PC-3 (cell line): ENCODE measurements around the gene FRMD4B.

Source experiments
- CTCF ChIP-seq: fragments of 300-600 bp; sonication (generic); conservative IDR thresholded peaks from 2 replicates; pipeline ENCODE4 v1.5.1; 2017; ENCODE audit warnings: antibody characterized with exemption, low read depth, mild to moderate bottlenecking, low read length
- EZH2 ChIP-seq: fragments of 300-600 bp; sonication (generic); IDR thresholded peaks from one replicate; pipeline ENCODE4 v1.6.1; 2017; ENCODE audit warnings: antibody characterized with exemption, mild to moderate bottlenecking, low read length; ENCODE audit not compliant: unreplicated experiment
- EZH2phosphoT487 ChIP-seq: fragments of 300-600 bp; sonication (generic); IDR thresholded peaks from 2 replicates; pipeline ENCODE4 v1.6.1; 2018; ENCODE audit warnings: mild to moderate bottlenecking, antibody characterized with exemption, low read length, borderline replicate concordance

- TF ChIP-seq CTCF (no peak), EZH2phosphoT487 (no peak), EZH2 (no peak)
Observed at GRCh38 chr3:69370901-69371301, 15.0 kb downstream of the FRMD4B start.
